Aorta (tissue), 5 donors: ENCODE measurements around the gene HMX3. TPM values are rescaled to one million over a fixed set of nuclear protein-coding genes. Genes with fewer than 3 reads are reported as not detected.
"Not testable (repeated sequence)": the region's sequence is repeated elsewhere in the genome, so short reads cannot be mapped to it uniquely, and the experiment has no call there.

Source experiments
- ATAC-seq: fragments of 200-7000 bp; cut with Tn5 transposase; one replicate; pipeline ENCODE4 v1.9.1; 2022; ENCODE audit warnings: moderate library complexity; ENCODE audit not compliant: low FRiP score
- DNase-seq, 2 donors: peaks; one replicate each; pipeline ENCODE4 v3.0.0-alpha.2; 2020
- H3K27ac ChIP-seq, 2 donors: one replicate each; pipeline ENCODE4 v1.5.1; 2013; ENCODE audit warnings: low read length in 2 of 2, mild to moderate bottlenecking in 2 of 2, moderate library complexity in 2 of 2, control low read depth in 1 of 2, inconsistent platforms in 1 of 2, low read depth in 1 of 2
- H3K27me3 ChIP-seq, 2 donors: one replicate each; pipeline ENCODE4 v1.6.1; 2013; ENCODE audit warnings: control low read depth in 1 of 2, low read length in 1 of 2, mild to moderate bottlenecking in 1 of 2, moderate library complexity in 1 of 2; ENCODE audit not compliant: insufficient read depth in 2 of 2, control insufficient read depth in 1 of 2
- H3K36me3 ChIP-seq, 2 donors: one replicate each; pipeline ENCODE4 v1.6.1; 2013; ENCODE audit warnings: control low read depth in 1 of 2, low read length in 1 of 2, mild to moderate bottlenecking in 1 of 2; ENCODE audit not compliant: insufficient read depth in 2 of 2, control insufficient read depth in 1 of 2
- H3K4me1 ChIP-seq, 2 donors: one replicate each; pipeline ENCODE4 v1.6.1; 2013; ENCODE audit warnings: low read length in 2 of 2, control low read depth in 1 of 2, mild to moderate bottlenecking in 1 of 2, moderate library complexity in 1 of 2; ENCODE audit not compliant: insufficient read depth in 2 of 2, control insufficient read depth in 1 of 2
- H3K4me3 ChIP-seq, 2 donors: one replicate each; pipeline ENCODE4 v1.5.1; 2013; ENCODE audit warnings: low read length in 2 of 2, control low read depth in 1 of 2, mild to moderate bottlenecking in 1 of 2
- H3K9me3 ChIP-seq: one replicate; pipeline ENCODE4 v1.6.1; 2013; ENCODE audit warnings: mild to moderate bottlenecking, low read length; ENCODE audit not compliant: control insufficient read depth
- WGBS, 2 donors: extraction: QIAGEN DNeasy Blood & Tissue Kit; methylation state at CpG; one replicate each; pipeline ENCODE4 v1.1.7; 2013; 5-methylcytosine and 5-hydroxymethylcytosine counted together
- intact Hi-C, 2 donors: fragments of 100-400 bp; cut with DNase I; formaldehyde crosslinking; loops; one replicate each; pipeline versions ENCODE4 v1.14.2 to v1.15.0; 2022
- polyA plus RNA-seq, 2 donors: library from polyadenylated mRNA; stranded (reverse); fragments of 200-250 nt; gene quantifications; one replicate each; pipeline ENCODE4 v1.2.3, GENCODE V29; 2013
- total RNA-seq, 2 donors: library from RNA; stranded (reverse); fragmentation: NEBNext Ultra II Directional; extraction: Animal tissue kit (Norgen Biotek cat#: 25700); gene quantifications; one replicate each; pipeline ENCODE4 v1.2.1, GENCODE V29; 2021
- donor health status: healthy with polysubstance abuse.
- donor health status: Bipolar disorder and iron deficiency.
- donor health status: DM: no; HTN: no; CAD: no.
- donor health status: DM: no; HTN: no; CAD: no.
- donor health status: DM: yes; HTN: yes; CAD: no.

The HMX3 gene
- total and polyA plus RNA-seq, 4 donors, result not detected

DNA sequence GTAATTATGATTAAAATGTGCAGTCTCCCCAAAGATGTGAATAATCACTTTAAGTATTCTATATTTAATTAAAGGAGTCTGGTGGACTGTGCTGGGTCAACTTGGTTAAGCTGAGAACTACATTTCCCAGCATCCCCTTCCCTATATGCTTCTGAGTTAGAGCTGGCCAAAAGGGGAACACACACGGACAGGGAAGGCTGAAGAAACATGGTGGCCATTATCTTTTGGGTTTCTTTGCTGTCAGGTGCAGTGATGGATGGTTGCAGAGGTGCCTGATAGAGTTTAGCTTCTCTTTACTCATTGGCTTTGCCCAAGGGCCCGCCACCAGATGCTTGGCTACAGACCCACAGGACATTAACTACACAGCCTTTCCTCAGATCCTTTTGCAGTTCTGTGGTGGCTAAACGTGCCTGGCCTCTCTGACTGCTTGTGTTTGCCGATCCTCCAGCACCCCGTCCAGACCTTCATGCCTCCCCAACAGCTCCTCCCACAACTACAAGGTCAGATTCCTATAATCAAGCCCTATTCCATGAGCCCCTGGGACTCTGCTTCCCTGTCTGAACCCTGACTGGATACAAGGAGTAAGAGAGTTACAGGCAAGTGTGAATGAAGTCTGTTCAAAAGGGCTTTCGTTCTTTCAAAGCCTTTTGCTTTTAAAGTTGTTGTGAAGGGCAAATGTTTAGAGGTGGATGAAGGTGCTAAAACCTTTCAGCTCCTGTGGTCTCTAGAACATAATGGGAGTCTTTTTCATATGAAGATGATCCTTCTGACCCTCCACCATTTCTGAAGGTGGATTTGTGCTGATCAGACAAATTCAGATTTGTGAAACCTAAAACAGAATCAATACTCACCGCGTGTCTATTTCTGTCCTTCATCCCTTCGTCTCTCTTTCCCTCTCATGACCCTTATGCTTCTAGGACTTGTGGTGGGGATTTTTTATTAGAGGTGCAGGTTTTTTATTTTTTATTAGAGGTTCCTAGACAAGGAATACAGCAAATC is 39.9 kb downstream of the HMX3 start:
- WGBS, 2 donors, result 67 to 72% methylated on average over 9 of the region's 9 CpGs

DNA sequence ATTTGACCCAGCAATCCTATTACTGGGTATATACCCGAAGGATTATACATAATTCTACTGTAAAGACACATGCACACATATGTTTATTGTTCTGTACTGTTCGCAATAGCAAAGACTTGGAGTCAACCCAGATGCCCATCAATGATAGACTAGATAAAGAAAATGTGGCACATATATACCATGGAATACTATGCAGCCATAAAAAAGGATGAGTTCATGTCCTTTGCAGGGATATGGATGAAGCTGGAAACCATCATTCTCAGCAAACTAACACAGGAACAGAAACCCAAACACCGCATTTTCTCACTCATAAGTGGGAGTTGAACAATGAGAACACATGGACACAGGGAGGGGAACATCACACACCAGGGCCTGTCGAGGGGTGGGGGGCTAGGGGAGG is 42.6 kb downstream of the HMX3 start:
- H3K27me3 ChIP-seq, H3K36me3 ChIP-seq, H3K4me3 ChIP-seq, H3K4me1 ChIP-seq, intact Hi-C loops, H3K9me3 ChIP-seq, ATAC-seq, DNase-seq, H3K27ac ChIP-seq: not testable (repeated sequence)
- 96 to 97% methylated on average over 4 of the region's 4 CpGs for WGBS, 2 donors

More for the DNA sequence above, 39.9 kb downstream of the HMX3 start:
- Histone ChIP-seq H3K4me3 (no peak overlapping the region), H3K27me3 (no peaks in the 10 kb centered on the region), H3K4me1 (no peaks in the 10 kb centered on the region), H3K9me3 (no peaks in the 10 kb centered on the region), H3K27ac (no peak overlapping the region), H3K36me3 (peaks cover 0 to 4% of the 10 kb centered on the region in 2 donors)
- intact Hi-C loops, result no loop called here
- DNase-seq (no peak), ATAC-seq (no peak)

DNA sequence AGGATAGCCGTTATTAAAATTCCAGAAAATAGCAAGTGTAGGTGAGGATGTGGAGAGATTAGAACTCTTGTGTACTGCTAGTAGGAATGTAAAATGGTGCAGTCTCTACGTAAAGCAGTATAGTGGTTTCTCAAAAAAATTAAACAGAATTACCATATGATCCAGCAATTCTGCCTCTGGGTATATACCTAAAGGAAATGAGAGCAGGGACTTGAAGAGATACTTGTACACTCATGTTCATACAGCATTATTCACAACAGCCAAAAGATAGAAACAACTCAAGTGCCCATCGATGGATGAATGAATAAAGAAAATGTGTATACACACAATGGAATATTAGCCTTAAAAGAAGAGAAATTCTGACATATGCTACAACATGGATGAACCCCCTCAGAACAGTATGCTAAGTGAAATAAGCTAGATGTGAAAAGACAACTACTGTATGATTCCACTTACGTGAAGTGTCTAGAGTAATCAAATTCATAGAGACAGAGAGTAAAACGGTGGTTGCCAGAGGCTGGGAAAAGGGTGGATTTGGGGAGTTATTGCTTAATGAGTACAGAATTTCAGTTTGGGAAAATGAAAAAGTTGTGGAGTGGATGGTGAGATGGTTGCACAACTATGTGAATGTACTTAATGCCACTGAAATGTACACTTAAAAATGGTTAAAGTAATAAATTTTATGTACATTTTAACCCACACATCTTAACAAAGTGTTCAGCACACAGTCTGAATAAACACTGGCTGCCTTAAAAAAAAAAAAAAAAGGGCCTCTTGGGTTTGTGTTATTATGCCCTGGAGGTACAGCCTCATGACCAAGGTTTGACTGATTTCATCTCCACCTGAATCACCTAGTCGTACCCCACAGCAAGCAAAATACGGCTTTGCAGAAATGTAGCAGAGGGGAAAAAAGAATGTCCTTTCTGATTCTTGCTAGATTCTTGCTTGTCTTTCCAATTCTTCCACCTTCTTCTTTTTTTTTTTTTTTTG is 44.6 kb downstream of the HMX3 start:
- no peak for DNase-seq
- no peak overlapping the region for H3K4me3 ChIP-seq
- intact Hi-C loops, result no loop called here
- H3K27ac ChIP-seq, result no peak overlapping the region
- H3K9me3 ChIP-seq, result no peaks in the 10 kb centered on the region
- peaks cover 0 to 5% of the 10 kb centered on the region in 2 donors for H3K36me3 ChIP-seq
- no peaks in the 10 kb centered on the region for H3K27me3 ChIP-seq
- WGBS, 2 donors, result 93 to 94% methylated on average over 7 of the region's 7 CpGs
- no peak for ATAC-seq
- H3K4me1 ChIP-seq, result no peaks in the 10 kb centered on the region

DNA sequence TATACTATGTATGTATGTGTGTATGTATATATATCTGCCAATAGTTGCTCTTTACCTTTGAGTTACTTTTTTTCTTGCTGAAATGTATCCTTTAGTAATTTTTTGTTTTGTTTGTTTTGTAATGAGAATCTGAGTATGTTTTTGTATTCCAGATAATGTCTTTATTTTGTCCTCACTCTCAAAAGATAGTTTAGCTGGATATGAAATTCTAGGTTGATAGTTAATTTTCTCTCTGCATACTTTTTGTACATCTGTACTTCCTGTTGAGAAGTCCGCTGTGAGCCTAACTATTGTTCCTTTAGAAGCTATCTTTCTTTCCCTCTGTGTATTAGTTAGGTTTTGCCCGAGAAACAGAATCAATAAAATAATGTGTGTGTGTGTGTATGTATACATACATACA is 48.0 kb downstream of the HMX3 start:
- WGBS, 2 donors, result 97 to 98% methylated on average over 2 of the region's 2 CpGs
- Histone ChIP-seq H3K27ac (no peak overlapping the region), H3K27me3 (no peaks in the 10 kb centered on the region), H3K4me3 (no peak overlapping the region), H3K36me3 (peaks cover 6% of the 10 kb centered on the region in 2 donors), H3K4me1 (no peaks in the 10 kb centered on the region), H3K9me3 (no peaks in the 10 kb centered on the region)
- intact Hi-C loops, result no loop called here
- ATAC-seq (no peak), DNase-seq (no peak)

DNA sequence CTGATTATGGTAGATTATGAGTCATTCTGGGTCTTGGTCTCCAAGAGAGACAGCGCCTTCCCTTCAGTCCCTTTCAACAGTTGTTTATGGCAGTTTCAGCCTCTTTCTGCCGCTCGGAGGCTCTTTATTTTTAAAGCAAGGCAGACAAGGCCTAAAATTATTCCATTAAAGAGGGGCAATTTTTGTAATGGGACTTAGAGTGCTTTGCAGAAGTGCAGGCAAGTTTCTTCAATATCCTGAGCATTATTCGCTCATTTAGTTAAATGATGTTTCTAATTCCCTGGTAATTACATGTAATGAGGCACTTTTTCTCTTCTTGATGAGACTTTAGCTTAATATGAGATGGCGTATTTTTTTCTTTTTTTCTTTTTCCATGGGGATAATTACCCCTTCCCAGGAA is 52.0 kb downstream of the HMX3 start:
- Histone ChIP-seq H3K9me3 (no peaks in the 10 kb centered on the region), H3K36me3 (peaks cover 6% of the 10 kb centered on the region in 2 donors), H3K27ac (no peak overlapping the region), H3K27me3 (no peaks in the 10 kb centered on the region), H3K4me1 (no peaks in the 10 kb centered on the region), H3K4me3 (no peak overlapping the region)
- intact Hi-C loops, result no loop called here
- 97% methylated on average over 5 of the region's 5 CpGs for WGBS, 2 donors
- ATAC-seq, result no peak
- no peak for DNase-seq

Other genes starting within 250 kb of the HMX3 start
- not detected for gene FAM24A, start 225.4 kb upstream of the HMX3 start, total RNA-seq
- not detected for gene FAM24A, start 225.4 kb upstream of the HMX3 start, polyA plus RNA-seq
- gene C10orf88, start 181.7 kb upstream of the HMX3 start, total RNA-seq, result 10 to 100 TPM in 1 of 2 donors, 1 to 10 TPM in 1; 9.7 to 11.7 TPM
- 1 to 10 TPM; 3.6 to 6.1 TPM for gene C10orf88, start 181.7 kb upstream of the HMX3 start, polyA plus RNA-seq
- gene PSTK, start 155.6 kb upstream of the HMX3 start, total RNA-seq, result 1 to 10 TPM; 1.6 to 2.0 TPM
- 1 to 10 TPM in 1 of 2 donors, under 1 TPM in 1; 0.88 to 3.8 TPM for gene PSTK, start 155.6 kb upstream of the HMX3 start, polyA plus RNA-seq
- 10 to 100 TPM; 17.8 to 21.5 TPM for gene IKZF5, start 127.2 kb upstream of the HMX3 start, total RNA-seq
- gene IKZF5, start 127.2 kb upstream of the HMX3 start, polyA plus RNA-seq, result 10 to 100 TPM in 1 of 2 donors, 1 to 10 TPM in 1; 6.9 to 10.4 TPM
- gene ACADSB, start 127.0 kb upstream of the HMX3 start, total RNA-seq, result 10 to 100 TPM; 17.9 to 25.5 TPM
- 10 to 100 TPM in 1 of 2 donors, 1 to 10 TPM in 1; 7.6 to 10.1 TPM for gene ACADSB, start 127.0 kb upstream of the HMX3 start, polyA plus RNA-seq
- not detected for gene HMX2, start 12.2 kb downstream of the HMX3 start, total RNA-seq
- not detected for gene HMX2, start 12.2 kb downstream of the HMX3 start, polyA plus RNA-seq
- gene BUB3, start 18.4 kb downstream of the HMX3 start, total RNA-seq, result 10 to 100 TPM; 42.9 to 61.4 TPM
- 10 to 100 TPM; 40.6 to 54.0 TPM for gene BUB3, start 18.4 kb downstream of the HMX3 start, polyA plus RNA-seq